H1 (cell line): ENCODE measurements around the gene SORD. TPM values are rescaled to one million over a fixed set of nuclear protein-coding genes. Genes with fewer than 3 reads are reported as not detected.

Source experiments
- ASH2L ChIP-seq: fragments of 200-600, 300-600 bp; sonication (generic); IDR thresholded peaks from one replicate; pipeline ENCODE4 v1.7.1; 2017; ENCODE audit warnings: low read length
- JUN ChIP-seq: IDR thresholded peaks from 2 replicates; pipeline ENCODE4 v1.6.1; 2011; ENCODE audit warnings: low read depth, mild to moderate bottlenecking, improper control_type of control experiment, low read length
- NANOG ChIP-seq: IDR thresholded peaks from 2 replicates; pipeline ENCODE4 v1.6.1; 2011; ENCODE audit warnings: low read length, low read depth, mild to moderate bottlenecking, inconsistent platforms; ENCODE audit not compliant: insufficient read depth, poor library complexity, severe bottlenecking
- RAD21 ChIP-seq, 2 experiments: IDR thresholded peaks in 1 of 2; conservative IDR thresholded peaks in 1 of 2; 2 replicates each; pipeline ENCODE4 v1.6.1; 2011; ENCODE audit warnings: low read depth in 2 of 2, low read length in 2 of 2, improper control_type of control experiment in 1 of 2, inconsistent platforms in 1 of 2, mild to moderate bottlenecking in 1 of 2, moderate library complexity in 1 of 2
- SAP30 ChIP-seq: fragments of 300-600 bp; sonication (generic); IDR thresholded peaks from 2 replicates; pipeline ENCODE4 v1.7.1; 2012; ENCODE audit warnings: low read length, moderate library complexity, mild to moderate bottlenecking, inconsistent platforms; ENCODE audit not compliant: insufficient read depth, insufficient replicate concordance
- TBP ChIP-seq: IDR thresholded peaks from 2 replicates; pipeline ENCODE4 v1.6.1; 2011; ENCODE audit warnings: low read depth, low read length, improper control_type of control experiment
- polyA plus RNA-seq, 7 experiments: library from polyadenylated mRNA; depleted of rRNA in 3 of 7; stranded (reverse) in 5 of 7; unstranded in 2 of 7; fragments of >200 nt in 5 of 7; fragments of 200-250 nt in 2 of 7; gene quantifications; 1 replicate in 5 of 7; 2 replicates in 1 of 7; 4 replicates in 1 of 7; pipeline versions ENCODE4 v1.2.1 to v1.2.3, GENCODE V29; 2011 to 2013; ENCODE audit warnings: missing spikeins in 2 of 7, mixed read lengths in 2 of 7
- total RNA-seq: library from RNA; stranded (reverse); fragmentation: NEBNext Ultra II Directional; extraction: Animal tissue kit (Norgen Biotek cat#: 25700); gene quantifications from 2 replicates; pipeline ENCODE4 v1.2.1, GENCODE V29; 2021
- TF ChIP-seq, protein P1 (sequence below): IDR thresholded peaks from 2 replicates; pipeline ENCODE4 v1.6.1; 2012; ENCODE audit warnings: low read length, inconsistent platforms

SORD gene
- total and polyA plus RNA-seq, 2 of the 8 experiments (the other 6 are each of a cell fraction or from before 2014, with no cell fraction given): 52.6 to 75.8 TPM

GRCh38 chr15:45027220-45027619 is 4.2 kb downstream of the SORD start (continued):
- TF ChIP-seq ASH2L (no peak), TBP (no peak), RAD21 (IDR thresholded peaks at IDR 0.05 in 1 of 2, conservative IDR thresholded peaks at IDR 0.05 in 1 of 2; ENCODE audit: low read depth in 2 of 2, low read length in 2 of 2) (no peak), SAP30 (no peak), NANOG (no peak), JUN (no peak)
- TF ChIP-seq, protein P1, sequence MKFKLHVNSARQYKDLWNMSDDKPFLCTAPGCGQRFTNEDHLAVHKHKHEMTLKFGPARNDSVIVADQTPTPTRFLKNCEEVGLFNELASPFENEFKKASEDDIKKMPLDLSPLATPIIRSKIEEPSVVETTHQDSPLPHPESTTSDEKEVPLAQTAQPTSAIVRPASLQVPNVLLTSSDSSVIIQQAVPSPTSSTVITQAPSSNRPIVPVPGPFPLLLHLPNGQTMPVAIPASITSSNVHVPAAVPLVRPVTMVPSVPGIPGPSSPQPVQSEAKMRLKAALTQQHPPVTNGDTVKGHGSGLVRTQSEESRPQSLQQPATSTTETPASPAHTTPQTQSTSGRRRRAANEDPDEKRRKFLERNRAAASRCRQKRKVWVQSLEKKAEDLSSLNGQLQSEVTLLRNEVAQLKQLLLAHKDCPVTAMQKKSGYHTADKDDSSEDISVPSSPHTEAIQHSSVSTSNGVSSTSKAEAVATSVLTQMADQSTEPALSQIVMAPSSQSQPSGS: no peak
